ENCODE data around the gene TEX19.
"Not testable (repeated sequence)": the region's sequence is repeated elsewhere in the genome, so short reads cannot be mapped to it uniquely, and the experiment has no call there.

Gene TEX19

DNA sequence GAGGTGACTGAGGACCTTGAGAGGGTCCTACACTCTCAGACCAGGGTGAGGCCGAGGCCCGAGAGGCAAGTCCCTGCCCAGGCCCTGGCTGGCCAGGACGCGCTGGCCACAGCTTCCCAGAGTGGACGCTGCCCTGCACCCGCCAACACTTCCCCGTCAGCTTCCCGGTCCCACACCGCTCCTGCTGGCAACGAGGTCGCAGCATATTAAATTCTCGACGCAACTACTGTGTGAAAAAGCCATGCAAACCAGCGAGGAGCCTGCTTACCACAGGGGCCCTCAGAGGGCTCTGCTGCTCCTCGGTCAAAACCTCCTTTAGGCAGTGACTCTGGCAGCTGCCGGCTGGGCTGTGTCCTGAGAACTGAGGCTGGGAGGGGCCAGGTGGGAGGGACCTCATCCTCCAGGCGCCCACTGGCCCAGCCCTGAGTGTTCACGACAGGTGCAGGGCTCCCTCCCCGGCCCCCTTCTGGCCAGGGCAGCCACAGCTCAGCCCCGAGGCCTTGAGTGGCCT is 2.1 kb upstream of the TEX19 start:
- no peak for DNase-seq

DNA sequence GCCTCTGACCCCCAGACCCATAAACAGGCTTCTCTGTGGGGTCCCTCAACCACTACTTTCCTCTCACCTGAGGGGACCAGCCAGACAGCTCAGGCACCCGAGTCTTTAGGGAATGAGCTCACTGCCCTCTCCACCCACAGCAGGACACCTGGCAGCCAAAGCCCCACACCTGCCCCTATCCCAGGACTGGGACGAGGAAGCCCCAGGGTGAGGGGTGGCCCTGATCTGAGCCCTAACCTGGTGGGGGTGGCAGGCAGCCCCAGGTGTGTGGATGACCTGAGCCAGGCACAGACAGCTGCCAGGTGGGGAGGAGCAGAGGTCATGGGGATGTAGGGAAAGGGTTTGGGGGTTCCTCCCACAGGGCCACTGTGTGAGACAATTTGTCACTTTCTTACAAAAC is 1.7 kb upstream of the TEX19 start:
- DNase-seq = no peak

DNA sequence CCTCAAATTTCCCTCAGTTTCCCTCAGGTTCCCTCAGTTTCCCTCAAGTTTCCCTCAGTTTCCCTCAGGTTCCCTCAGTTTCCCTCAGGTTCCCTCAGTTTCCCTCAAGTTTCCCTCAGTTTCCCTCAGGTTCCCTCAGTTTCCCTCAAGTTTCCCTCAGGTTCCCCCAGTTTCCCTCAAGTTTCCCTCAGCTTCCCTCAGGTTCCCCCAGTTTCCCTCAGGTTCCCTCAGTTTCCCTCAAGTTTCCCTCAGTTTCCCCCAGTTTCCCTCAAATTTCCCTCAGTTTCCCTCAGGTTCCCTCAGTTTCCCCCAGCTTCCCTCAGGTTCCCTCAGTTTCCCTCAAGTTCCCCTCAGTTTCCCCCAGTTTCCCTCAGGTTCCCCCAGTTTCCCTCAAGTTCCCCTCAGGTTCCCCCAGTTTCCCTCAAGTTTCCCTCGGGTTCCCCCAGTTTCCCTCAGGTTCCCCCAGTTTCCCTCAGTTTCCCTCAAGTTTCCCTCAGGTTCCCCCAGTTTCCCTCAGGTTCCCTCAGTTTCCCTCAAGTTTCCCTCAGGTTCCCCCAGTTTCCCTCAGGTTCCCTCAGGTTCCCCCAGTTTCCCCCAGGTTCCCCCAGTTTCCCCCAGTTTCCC is 516 bp downstream of the TEX19 start:
- not testable (repeated sequence) for DNase-seq

DNA sequence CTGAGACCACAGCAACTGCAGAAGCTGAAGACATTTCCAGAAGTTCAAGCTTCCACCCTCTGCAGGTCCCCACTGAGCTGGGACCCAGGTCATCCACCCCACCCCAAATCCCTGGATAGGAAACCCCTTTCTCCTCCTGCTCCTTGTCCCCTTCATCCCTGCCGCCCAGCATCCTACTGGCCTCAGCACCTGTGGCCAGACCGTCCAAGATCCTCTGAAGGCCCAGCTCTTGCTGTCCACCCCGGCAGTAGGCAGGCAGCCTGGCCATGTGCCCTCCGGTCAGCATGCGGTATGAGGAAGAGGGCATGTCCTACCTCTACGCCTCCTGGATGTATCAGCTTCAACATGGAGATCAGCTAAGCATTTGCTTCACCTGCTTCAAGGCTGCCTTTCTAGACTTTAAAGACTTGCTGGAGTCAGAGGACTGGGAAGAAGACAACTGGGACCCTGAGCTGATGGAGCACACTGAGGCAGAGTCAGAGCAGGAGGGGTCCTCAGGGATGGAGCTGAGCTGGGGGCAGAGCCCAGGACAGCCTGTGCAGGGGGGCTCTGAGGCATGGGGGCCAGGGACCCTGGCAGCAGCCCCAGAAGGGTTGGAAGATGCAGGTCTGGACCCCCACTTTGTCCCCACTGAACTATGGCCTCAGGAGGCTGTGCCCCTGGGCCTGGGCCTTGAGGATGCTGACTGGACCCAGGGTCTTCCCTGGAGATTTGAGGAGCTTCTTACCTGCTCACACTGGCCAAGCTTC is 3.0 kb downstream of the TEX19 start:
- DNase-seq = no peak

DNA sequence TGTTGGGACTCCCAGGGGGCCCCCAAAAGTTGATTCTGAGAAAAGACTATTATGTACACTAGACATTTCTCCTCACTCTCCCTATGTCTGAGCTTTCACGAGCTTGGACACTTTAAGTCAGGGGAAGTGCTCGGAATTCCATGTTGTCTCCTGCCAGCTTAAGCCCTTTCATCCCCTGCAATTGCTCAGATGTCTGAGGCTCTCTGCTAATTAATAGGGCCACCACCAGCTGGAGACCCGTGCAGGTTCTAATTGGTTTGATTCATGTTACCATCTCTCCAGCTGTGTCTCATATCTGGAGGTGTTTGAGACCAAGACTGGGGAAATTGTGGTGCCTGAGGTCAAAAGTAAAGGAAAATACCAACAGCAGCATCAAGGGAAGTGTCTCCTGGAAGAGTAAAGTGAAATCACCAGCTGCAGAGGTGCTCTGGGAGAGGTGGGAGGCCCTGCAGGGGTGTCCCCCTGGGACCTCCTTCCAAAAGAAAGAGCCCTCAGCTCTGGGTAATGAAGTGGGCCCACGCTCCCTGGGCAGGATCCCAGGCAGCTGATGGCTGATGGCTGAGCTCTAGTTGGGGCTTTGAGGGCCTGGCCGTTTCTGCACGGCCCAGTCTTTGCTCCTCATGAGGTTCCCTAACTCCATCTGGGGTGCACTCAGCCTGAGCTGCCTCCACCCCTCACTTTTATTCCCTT is 6.7 kb downstream of the TEX19 start:
- DNase-seq = no peak

DNA sequence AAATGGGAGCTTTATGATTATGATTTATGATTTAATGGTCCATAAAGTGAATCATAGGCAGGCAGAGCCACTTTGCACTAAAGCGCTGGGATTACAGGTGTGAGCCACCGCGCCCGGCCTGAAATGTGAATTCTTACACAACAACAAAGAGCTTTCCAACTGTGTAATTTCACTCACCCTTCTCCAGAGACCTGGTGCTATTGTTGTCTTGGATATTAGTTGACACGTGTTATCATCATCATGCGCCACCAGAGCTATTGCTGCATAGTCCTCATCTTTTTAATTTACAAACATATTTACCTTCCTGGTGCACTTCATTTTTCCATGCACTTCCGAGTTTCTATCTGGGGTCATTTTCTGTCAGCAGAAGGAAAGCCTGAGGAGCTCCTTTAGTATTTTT is 7.7 kb downstream of the TEX19 start:
- no peak for DNase-seq

DNA sequence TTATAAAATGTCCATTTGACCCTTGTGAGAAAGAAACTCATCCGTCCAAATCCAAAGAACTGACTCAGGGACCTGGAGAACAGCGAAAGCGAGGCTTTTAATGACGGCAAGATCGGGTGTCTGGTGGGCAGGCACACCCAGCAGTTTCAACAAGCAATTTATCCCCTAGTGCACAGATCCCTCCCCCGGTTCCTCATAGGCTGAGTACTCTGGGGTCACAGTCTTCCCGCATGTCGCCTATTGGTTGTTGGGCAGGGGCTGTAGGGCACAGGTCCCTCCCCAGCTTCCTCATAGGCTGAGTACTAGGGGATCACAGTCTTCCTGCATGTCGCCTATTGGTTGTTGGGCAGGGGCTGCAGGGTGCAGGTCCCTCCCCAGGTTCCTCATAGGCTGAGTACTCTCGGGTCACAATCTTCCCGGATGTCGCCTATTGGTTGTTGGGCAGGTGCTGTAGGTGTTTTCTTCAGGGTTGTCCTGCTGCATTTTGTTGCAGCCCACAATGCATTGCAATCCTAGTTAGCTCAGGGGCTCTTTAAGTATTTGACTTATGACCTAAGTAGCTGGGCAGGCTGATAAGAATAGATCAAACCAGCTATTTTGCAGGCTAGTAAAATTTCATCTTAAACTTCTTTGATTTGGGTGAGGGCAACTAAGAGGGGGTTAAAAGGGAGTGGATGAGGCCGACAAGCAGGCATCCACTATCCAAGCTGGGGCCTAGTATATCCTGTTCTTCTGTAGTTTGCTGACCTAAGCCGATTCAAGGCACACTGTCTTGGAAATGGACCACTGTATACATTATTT is 8.9 kb downstream of the TEX19 start:
- no peak for DNase-seq

DNA sequence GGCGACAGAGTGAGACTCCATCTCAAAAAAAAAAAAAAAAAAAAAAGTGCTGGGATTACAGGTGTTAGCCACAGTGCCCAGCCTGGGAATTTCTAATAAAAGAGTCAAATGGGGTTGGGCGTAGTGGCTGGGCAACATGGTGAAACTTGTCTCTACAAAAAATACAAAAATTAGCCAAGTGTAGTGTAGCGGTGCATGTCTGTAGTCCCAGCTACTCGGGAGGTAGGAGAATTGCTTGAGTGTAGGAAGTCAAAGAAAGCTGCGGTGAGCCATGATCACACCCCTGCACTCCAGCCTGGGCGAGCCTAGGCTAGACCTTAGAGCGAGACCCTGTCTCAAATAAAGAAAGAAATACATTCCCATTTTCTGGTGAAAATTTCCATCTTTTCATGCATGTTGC is 10.2 kb downstream of the TEX19 start:
- DNase-seq = no peak

DNA sequence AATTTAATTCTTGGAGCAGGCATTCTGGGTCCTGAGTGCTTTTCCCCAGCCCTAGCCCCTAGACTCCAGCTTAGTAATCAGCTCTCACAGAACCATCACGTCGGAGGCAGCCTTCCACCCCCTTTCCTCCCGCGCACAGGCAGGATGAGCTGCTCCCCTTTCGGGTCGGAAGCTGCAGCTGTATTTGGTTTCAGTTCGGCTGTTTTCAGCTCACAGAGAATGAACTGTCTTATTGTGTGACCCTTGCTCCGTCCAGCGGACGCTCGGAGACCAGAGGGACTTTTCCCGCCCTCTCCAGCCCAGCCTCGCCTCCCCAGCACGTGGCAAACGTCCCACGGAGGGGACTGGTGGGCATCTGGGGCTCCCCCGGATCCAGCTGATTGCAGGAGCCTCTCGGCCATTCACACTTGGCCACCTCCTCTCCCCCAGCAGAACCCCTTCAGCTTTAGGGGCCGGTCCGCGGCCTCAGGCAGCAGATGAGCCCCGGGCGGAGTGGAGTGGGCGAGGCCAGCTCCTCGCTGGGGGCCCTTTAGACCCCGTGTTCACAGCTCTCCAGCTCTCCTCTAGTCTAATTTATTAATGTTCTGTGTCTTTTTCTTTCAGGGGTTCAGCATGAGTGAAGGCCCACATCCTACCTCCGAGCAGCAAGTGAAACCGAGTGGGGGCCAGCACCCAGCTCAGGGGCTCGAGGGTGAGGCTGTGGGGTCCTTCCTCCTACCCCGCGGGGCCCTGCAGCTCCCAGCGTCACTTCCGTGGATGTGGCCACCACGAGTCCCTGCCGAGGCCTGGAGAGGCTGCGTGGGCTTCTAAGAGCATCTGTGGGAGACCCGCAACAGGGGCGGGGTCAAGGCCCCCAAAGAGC is 11.7 kb downstream of the TEX19 start:
- no peak for DNase-seq

DNA sequence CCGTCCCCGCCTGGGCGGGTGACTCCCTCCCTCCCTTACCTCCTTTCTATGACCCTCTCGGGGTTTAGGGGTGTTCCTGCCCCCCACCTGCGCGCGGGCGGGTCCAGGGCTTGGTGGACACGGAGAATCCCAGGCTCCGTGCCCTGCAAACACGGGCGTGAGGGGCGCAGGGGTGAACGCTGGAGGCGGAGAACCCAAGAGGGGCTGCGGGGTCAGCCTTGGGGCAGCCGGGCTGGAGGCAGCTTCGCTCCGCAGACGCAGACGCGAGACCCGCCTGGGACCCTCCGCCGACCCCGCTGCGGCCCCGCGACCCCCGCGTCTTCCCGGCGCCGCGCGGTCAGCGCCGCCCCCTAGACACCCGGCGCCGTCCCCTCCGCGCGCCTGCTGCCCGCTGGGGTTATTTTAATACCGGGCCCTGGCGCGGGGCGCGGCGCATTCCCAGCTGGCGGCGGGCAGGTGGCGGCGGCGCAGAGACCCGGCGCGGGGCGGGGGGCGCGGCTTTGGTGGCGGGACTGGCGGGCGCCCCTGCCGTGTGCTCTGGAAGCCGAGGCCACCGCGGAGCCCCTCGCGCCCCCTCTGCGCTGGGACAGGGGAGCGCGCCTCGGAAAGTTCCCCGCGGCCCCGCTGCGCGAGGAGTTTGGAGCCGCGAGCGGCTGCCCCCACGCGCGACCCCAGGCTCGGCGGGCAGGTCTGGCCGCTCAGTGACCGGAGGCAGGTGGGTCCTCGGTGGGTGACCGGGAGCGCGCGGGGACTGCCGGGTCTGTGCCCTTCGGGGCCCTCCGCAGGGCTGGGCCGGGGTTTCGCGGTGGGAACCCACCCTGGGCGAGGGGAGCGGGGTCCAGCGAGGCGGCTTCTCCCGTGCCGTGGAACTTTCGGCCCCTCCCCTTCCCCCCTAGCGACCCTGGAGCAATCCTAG is 12.5 kb downstream of the TEX19 start, which contains the start of gene UTS2R:
TSS of gene UTS2R (plus strand) at position 433 of the 916 bp plus-strand sequence. CDS start 2,560 bp downstream, outside the sequence.
- DNase-seq = no peak

DNA sequence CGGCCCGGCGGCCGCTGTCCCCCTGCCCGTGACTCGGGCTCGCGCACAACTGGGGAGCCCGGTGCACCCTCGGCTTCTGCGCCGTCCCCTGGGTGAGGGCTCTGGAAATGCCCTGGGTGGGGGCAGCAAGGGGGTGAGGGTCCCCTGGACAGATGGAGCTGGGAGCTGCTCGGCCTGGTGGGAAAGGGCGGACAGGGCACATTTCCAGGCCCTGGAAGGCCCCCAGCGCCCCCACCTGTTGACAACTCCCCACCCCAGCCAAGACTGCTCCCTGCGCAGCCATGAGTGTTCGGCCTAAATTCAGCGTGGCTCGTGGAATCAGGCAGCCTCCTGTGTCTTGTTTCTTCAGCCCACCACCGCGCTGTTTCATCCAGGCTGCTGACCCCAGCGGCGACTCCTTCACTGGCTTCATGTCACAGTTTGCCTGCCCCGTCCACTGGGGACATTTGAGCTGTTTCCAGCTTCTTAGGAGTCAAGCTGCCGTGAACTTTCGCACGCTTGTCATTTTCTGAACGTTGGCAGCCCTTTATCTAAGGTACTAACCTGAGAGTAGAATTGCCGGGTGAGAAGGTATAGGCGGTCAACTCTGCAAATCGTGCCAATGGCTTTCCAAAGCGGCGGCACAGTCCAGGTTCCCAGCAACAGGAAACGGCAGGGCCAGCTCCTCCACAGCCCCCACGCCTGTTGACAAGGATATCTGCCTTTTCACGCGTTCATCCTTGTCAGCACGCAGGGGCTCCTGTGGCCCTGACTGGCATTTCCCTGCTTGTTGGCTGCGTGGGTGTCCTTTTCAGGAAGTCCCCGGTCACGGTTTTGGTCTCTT is 13.4 kb downstream of the TEX19 start:
- DNase-seq = no peak

DNA sequence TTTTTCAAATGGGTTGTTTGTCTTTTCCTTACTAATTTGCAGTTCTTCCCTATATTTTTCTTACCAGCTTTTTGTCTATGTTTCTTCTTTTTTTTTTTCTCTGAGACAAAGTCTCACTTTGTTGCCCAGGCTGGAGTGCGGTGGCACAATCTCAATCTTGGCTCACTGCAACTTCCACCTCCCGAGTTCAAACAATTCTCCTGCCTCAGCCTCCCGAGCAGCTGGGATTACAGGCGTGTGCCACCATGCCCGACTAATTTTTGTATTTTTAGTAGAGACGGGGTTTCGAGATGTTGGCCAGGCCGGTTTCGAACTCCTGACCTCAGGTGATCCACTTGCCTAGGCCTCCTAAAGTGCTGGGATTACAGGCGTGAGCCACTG is 14.0 kb downstream of the TEX19 start:
- not testable (repeated sequence) for DNase-seq

DNA sequence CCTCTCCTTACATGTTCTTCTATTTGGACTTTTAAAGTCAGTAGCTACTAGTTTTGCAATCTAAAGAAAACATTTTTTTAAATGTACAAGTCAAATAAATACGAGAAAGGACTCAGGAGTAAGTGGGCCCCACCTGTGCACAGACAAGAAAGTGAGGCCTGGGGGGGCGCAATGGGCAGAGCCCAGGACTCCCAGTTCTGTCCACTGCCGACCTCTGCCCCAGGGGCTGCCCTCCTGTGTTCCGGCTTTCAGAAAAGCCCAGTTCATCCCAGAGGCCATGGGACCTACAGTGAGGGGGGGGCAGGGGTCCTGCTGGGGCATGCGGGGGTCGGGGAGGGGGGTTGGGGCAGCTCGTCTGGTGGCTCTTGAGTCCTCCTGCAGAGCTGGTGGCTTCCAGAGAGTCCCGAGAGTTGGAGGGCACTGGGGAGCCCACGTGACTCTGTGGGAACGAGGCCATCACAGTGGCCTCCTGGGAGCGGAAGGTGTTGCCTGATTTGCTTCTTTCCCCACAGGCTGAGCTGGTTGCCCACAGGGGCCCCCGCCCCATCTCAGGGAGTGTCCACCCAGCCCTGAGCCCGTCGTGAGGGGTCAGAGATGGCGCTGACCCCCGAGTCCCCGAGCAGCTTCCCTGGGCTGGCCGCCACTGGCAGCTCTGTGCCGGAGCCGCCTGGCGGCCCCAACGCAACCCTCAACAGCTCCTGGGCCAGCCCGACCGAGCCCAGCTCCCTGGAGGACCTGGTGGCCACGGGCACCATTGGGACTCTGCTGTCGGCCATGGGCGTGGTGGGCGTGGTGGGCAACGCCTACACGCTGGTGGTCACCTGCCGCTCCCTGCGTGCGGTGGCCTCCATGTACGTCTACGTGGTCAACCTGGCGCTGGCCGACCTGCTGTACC is 14.9 kb downstream of the TEX19 start:
- DNase-seq = no peak

DNA sequence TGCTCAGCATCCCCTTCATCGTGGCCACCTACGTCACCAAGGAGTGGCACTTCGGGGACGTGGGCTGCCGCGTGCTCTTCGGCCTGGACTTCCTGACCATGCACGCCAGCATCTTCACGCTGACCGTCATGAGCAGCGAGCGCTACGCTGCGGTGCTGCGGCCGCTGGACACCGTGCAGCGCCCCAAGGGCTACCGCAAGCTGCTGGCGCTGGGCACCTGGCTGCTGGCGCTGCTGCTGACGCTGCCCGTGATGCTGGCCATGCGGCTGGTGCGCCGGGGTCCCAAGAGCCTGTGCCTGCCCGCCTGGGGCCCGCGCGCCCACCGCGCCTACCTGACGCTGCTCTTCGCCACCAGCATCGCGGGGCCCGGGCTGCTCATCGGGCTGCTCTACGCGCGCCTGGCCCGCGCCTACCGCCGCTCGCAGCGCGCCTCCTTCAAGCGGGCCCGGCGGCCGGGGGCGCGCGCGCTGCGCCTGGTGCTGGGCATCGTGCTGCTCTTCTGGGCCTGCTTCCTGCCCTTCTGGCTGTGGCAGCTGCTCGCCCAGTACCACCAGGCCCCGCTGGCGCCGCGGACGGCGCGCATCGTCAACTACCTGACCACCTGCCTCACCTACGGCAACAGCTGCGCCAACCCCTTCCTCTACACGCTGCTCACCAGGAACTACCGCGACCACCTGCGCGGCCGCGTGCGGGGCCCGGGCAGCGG is 15.7 kb downstream of the TEX19 start:
- no peak for DNase-seq

DNA sequence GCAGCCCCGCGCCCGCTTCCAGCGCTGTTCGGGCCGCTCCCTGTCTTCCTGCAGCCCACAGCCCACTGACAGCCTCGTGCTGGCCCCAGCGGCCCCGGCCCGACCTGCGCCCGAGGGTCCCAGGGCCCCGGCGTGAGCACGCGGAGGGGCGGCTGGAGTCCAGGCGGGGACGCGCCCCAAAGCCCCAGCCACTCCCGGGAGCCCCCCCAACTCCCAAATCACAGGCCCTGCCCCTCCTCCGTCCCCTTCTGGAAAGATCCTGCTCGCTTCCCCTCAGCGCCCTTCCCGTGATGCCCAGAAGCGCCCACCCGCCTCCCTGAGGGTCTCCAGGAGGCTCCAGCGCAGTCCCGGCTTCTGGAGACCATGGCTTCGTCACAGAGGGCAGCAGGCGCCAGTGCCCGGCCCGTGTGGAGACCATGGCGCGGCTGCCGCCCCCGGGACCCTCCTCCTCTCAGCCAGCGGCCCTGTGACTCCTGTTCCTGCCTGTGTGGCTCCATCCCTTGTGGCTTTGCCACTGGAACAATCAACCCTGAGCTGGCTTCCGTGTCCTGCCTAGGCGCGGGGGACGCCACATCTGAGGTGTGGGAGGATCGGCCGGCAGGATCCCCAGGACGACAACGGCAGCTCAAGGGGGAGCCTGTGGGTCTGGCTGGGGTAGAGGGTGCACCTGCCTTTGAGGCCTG is 16.5 kb downstream of the TEX19 start:
- no peak for DNase-seq

DNA sequence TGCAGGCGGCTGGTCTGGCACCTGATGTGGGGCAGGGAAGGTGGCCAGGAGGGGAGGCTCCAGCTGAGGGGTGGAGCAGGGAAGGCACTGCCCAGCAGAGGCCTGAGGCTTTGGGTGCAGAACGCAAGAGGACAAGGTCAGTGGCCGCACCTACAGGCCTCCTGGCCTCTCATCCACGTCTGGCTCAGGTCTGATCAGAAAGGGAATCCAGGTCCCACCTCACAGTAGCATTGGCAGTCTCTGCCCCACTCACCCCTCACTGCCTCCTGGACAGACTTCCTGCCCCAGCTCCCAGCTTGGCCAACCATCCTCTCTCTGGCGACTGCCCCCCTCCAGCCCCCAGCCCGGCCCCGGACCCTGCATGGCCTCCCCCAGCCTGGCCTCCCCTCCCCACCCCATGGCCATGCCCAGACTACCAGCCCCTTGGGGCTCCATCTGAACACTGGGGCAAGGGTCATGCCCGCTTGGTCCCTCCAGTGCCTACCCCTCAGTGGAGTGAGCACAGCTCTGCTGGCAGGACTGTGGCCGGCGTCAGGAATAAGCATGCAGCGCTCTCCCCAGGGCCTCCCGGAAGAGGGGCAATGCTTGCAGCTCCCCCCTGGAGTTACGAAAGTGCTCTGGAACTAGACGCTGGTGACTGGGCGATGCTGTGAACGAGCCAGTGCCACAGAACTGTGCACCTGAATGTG is 17.1 kb downstream of the TEX19 start:
- no peak for DNase-seq

DNA sequence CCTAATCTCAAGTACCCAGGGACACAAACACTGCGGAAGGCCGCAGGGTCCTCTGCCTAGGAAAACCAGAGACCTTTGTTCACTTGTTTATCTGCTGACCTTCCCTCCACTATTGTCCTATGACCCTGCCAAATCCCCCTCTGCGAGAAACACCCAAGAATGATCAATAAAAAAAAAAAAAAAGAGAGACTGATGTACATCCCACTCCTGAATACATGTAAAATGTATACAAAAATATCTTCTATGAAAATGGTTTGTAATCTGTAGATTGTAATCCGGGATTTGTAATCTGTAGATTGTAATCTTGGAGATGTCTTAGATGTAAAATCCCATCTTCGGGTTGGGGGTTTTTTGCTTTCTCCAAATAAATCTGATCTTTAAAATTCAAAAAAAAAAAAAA is 18.2 kb downstream of the TEX19 start:
- not testable (repeated sequence) for DNase-seq

All from fibroblast of skin of abdomen (primary cell).